DMS114 treated with DMSO at 0.1 percent for 48 hours (cell line): ENCODE data around the gene AP1G1.
A peak's percentile ranks its signal among the peaks of the same experiment; 100 is the strongest.
"Not testable (repeated sequence)": the region's sequence is repeated elsewhere in the genome, so short reads cannot be mapped to it uniquely, and the experiment has no call there.

ENCODE experiments used
- DNase-seq: peaks from one replicate; lab custom pipeline; 2025; ENCODE audit not compliant: unreplicated experiment; lab: John Stamatoyannopoulos, UW

AP1G1 gene

DNA sequence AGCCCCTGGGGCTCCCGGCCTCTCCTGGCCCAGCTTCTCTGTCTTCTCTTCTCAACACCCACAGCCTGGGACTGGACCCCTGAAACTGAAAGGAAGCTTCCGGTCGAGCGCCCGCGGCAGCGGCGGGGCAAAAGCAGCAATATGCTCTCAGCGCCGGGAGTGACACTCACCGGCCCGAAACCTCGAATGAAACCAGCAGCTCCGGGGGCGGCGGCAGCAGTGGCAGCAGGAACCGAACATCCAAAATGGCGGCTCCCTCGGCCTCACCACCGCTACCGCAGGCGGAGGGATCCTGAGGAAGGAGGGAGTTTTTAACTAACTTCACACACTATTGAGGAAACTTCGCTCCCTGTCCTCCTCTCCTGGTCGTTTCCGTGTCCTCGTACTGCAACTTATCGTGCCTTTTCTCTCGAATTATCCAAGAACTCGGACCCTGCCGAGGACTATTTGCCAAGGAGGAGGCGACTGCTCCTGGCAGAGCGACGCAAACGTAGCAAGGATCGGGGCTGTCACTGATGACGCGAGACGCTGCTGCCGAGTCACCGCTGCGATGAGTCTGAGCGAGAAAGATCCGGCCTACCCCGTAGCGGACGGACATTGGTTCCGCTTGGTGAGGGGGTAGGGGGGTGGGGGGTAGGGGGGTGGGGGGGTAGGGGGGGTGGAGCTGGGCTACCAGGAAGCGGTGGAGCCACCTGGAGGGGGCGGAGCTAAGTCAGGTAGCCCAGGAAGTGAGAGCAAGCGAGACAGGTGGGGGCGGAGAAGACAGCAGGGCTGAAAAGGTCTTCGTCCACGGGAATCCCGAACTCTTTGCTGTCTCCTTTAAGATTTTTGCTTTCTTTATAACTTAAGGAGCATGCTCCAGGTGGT, at the start of gene AP1G1:
Gene AP1G1, minus strand, starts transcription at position 242 of the 867 bp plus-strand sequence. CDS start 19,355 bp downstream, outside the sequence.
- peak; percentile 95 for DNase-seq

DNA sequence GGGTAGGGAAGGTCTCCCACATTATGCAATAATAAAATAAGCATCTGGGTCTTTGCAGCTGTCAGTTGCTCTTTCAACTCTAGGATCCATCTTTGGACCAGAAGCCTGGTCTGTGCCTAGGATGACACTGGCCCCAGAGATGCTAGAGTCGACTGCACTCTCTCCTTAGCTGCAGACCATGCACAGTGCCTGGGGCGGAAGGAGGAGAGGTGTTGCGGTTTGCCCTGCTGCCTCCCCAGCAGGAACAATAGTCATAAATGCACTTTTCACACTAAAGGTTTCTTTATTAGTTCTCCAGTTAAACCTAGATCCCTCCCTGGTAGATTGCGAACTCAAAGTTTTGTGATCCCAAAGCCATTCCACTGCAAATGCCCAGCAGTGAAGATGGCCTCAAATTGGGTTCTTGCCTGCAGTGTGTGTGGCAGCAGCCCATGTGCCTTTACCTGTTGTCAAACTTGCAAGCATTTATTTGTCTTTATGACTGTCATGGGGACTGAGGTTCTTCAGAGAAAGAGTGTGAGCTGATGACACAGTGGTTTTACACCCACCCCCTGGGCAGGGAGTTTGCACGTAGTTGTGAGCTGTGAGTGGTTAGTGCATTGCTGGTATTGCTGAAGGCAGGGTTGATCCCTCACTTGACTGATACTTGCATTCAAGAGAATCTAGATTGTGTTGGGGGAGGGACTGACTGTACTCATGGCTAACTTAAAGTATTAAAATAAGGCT, 47.5 kb upstream of the AP1G1 start:
- DNase-seq, result no peak

DNA sequence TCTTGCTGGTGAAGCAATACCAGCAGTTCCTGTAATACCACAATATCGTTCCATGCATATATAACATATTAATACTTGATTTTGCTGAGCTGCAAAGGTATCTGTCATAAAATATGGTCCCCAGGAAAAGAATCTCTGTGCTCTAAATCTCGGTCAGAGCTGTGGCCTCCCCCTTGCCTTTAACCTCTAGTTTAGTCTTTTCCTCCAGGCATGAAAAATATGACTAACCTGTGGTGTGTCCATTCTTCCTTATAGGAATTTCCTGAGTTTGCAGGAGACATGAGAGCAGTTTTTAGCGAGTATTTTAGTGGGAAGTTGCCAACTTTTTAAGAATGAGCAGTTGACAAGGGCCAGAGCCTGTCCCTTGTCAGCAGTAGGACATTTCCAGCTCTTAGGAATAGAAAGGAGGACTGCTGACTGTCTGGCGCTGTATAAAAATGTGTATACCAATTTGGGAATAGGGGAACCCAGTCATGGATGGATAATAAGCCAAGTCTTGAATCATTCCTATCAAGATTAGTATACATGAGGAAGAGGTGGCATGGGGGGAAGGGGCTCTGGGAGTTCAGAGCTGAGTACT, 45.8 kb upstream of the AP1G1 start:
- no peak for DNase-seq

DNA sequence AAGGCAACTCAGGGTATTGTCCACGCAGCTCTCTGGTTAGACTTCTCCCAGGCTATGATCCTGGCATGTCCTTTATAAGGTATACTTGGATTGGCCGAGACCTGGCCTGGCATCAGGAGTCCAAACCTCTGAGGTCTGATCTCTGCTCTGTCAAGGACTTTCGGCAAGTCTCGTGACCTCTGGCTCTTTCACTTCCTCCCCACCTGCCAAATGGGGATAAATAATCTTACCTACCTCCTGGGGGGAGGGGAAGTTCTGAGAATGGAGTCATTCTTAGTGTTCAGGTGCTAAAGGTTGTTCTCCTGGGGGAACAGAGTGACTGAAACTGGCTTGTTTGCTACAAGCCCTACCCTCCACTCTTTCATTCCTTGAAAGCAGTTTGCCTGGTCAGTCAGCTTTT, 44.8 kb upstream of the AP1G1 start:
- DNase-seq, result no peak

DNA sequence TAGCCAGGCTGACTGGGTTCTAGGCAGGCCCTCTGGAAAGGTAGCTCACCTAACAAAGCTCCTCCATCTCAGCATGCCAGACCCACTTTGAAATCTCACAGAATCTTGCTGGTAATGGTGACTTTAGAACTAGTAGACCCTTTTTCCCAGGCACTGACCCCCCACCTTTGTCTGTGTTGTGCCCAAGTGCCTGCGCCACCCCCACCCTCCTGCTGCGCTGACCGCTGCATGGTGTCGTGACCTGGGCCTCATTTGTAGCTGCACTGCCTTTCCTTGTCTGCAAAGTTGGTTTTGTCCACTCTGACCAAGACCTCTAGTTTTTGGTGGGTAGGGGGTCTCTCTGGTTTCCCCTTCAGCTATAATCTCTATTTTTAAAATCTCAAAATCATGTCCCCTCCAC, 43.9 kb upstream of the AP1G1 start:
- no peak for DNase-seq

DNA sequence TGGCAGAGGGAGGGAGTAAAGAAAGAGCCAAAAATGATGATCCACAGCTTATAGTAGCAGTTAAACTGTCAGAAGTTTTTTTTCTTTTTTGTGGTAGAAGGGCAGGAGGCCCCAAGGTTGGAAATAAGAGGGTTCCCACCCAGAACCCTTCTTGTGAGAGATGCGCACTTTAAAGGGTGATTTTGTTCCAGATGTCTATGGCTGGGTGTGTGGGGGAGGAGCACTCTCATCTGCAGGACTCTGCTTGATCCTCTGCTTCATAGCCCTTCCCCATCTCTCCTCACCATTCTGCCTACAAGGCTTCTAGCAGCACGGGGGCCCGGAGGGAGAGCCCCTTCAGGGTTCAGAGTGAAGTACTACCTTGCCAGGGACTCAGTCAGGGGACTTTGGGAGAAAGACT, 43.5 kb upstream of the AP1G1 start:
- DNase-seq, result no peak

DNA sequence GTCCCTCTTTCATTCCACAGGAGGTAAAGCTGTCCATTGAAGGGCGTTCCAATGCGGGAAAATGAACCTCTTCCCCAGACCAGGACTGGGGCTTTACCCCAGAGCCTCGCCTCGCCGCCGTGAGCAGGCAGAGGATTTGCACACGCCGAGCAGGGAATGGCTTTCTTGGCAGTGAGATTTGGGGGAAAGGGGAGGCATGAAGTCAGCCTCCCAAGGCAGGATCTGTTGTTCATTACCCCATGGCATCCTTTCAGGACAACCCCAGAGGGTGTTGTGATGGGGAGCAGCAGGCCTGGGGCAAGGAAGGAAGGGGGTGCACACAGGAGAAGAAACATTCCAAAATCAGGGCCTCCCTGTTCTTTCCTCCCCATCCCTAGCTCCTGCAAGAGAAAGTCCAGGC, 43.1 kb upstream of the AP1G1 start:
- no peak for DNase-seq

DNA sequence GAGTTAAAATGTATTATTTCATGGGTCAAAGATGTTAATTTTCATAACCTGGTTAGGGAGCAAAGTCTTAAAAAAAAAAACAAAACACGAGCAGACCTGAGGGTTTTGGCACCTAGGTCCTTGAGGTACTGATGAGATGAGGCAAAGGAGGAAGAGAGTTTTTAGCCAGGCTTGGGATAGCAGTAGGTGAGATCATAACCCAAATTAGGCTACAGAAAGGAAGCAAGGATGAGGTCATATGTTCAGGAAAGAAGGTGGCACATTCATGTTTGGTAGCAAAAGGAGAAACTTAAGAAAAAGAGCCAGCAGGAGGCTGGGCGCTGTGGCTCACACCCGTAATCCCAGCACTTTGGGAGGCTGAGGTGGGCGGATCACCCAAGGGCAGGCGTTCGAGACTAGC, 40.0 kb upstream of the AP1G1 start:
- DNase-seq, result no peak

DNA sequence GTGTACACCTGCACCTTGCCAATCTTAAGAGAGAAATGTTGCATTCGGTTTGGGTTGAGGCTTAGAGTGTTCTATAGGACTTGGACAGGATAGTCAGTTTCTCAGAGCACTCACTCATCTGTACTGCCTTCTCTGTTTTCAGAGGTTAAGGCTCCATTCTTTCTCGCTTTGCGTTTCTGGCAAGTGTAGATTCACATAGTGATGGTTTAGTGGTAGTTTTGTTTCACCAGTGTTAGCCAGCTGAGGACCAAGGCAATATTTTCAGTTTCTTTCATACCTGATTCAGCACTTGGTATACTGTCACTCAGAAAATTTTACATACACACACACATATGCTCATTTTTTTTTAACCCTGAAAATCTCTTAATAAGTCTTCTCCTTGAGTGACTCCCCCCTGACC, 38.5 kb upstream of the AP1G1 start:
- DNase-seq, result no peak

DNA sequence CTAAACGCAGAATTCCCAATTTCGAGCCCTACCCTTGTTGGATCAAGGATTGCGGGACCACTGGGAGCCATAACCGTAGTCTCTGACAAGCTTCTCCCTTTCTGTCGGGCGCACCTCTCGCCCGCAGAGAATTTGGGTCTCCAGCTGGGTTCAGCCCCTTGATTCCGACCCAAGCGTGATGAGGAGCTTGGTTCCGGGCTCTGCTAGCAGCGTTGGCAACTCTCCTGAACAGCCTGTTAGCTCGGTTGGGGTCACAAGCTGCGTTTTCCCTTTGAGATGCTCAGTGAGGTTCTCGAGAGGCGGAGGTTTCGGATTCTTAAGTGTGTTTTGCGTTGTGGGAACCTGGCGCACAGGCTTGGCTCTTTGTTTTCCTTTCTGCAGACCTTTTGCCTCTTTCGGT, 37.8 kb upstream of the AP1G1 start:
- DNase-seq, result no peak

DNA sequence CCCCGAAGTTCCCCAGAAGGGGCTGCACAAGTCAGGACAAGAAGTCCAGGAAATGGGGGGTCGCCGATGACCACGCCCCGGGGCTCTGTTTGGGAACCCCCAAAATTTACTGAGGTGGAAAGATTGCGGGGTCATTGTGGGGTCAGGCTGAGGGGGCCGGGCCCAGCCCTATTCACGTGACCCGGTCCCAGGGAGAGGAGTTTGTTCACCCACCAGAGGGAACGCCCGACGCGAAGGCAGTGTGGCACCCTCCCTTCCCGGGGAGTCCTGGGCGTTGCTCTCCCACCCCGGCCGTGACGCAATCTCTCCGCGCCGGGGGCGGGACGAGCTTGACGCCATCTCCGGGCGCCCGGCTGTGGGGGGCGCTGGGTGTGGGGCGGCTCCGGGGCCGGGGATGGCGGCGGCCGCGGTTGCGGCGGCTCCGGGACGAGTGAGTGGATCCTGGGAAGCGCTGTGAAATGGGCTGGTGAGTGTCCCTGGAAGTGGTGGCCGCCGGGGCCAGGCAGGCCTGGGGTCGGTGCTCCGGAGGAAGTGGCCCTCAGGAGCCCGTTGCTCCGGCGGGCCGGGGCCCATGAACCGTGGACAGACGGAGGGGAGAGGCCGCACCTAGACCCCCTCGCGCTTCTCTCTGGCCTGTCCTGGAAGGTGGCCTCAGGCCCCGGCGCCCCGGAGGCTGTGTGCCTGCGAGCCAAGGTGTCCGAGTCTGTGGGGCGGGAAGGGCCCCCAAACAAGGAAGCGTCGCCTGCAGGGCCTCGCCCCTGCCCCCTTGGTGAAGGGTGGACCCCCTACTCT, 37.2 kb upstream of the AP1G1 start, which contains the start of gene ATXN1L:
Gene ATXN1L, plus strand, starts transcription at position 338 of the 792 bp plus-strand sequence. CDS start 3,765 bp downstream, outside the sequence.
- peak; percentile 84 for DNase-seq

DNA sequence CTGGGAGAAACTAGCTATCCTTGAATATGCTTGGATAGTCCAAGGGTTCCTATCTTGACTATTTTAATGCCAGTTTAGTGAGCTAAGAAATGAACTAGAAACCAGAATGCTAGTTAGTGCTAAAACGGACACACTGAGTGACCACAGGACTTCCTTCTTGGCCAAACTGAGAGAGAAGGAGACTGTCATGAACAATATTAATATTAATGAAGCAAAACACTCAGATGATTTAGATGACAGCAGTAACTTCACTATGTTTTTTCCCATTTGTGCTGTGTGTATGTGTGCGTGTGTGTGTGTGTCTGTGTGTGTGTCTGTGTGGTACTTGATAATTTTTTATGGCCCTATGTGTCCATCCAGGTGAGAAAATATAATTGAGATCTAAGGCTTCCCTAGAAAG, 34.9 kb upstream of the AP1G1 start:
- DNase-seq, result no peak

DNA sequence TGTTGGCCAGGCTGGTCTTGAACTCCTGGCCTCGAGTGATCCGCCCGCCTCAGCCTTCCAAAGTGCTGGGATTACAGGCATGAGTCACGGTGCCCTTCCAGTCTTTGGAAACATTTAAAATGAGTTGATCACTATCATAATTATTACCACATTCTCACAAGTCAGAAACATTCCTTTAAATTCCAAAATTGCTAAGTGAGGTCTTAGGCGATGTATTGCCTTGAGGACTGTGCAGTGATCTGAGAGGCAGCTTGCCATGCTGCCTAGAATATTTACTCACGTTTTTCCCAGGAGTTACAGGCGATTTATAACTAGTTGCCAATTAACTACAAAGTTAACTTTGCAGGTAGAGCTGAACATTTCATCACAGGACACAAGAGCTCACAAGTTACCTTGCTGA, 31.4 kb upstream of the AP1G1 start:
- DNase-seq, result no peak

DNA sequence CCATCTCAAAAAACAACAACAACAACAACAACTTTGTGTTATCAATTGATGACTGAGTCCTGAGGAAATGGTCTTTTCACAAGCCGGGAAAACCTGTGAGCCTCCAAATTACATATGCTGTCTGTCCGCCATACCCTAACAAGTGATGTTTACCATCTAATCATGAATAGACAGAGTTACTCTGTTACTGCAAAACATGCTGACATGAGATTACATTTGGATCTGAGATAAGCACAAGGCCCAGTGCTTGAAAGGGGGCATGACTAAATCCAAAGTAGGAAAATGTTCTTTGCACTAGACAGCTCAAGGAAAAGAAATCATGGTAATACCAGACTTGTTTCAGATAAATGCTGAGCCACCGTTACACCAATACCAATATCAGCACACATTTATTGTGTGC, 28.5 kb upstream of the AP1G1 start:
- DNase-seq, result no peak

DNA sequence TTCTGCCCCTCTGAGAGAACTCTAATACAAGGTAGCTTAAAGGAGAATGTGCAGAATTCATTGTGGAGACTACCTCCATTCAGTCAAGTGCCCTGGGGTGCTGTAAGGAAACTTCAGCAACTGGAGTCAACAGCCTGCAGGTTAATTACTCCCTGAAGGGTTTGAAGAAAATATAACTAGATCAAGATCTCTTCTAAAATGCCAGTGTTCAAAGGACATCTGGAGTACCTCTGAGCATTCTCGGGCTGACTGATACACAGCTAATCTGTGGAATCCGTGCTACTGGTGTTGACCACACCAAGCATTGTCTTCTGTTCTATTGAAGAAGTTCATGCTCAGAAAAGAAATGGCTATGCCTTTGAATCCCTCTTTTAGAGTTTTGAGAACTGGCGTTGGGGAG, 25.7 kb upstream of the AP1G1 start:
- DNase-seq, result no peak

DNA sequence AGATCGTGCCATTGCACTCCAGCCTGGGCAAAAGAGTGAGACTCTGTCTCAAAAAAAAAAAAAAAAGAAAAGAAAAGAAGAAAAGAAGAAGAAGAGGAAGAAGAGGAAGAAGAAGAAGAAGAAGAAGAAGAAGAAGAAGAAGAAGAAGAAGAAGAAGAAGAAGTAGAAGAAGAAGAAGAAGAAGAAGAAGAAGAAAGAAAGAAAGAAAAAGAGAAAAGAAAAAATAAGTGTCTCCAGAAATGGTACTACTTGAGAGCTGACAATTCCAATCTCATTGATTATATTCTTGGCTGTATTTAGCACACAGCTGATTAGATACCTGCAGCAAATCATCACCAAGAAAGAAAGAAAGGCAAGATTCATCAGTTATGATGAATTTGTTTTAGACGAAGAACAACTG, 23.5 kb upstream of the AP1G1 start:
- not testable (repeated sequence) for DNase-seq

DNA sequence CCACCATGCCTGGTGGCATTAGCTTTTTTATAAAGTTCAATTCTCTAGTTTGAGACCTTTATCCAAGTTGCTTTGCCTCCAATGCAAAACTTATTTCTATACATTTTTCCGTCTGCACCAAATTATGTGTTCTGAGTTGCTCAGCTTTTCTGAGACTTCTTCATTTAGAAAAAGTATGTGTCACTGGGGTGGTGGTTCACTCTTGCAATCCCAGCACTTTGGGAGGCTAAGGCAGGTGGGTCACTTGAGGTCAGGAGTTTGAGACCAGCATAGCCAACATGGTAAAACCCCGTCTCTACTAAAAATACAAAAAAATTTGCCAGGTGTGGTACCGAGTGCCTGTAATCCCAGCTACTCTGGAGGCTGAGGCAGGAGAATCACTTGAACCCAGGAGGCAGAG, 23.1 kb upstream of the AP1G1 start:
- not testable (repeated sequence) for DNase-seq

DNA sequence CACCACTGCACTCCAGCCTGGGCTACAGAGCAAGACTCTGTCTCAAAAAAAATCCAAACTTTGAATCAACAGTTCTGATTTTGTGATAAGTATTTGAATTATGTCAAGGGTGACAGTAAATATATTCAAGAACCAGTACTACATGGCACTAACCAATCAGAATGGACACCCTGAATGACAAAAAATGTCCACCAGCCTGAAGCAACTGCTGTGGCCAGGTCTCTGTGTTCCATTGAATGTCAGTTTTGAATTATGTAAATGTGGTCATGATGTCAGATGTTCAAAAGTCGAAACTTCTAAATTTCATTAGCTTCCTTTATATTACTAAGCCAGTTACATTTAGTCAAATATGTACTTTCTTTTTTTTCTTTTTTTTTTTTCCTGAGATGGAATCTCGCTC, 21.7 kb upstream of the AP1G1 start:
- no peak for DNase-seq

DNA sequence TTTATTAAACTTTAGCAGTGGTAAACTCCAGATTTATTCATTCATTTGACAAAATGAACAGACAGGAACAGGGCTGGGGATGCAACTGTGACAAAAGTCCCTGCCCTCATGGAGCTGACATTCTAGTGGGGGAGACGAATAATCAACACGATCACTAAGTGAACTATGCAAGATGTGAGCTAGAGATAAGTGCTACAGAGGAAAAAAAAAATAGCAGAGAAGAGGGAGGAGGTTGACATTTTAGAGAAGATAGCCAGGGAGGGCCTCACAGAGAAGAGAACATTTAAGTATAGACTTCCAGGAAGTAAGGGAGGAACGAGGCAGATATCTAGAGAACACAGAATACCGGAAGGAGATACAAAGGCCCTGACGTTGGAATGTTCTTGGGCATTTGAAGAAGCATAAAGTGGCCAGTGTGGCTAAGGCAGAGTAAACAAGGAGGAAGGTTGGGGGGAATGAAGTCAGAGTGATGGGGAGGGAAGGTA, 17.9 kb upstream of the AP1G1 start:
- DNase-seq, result no peak

DNA sequence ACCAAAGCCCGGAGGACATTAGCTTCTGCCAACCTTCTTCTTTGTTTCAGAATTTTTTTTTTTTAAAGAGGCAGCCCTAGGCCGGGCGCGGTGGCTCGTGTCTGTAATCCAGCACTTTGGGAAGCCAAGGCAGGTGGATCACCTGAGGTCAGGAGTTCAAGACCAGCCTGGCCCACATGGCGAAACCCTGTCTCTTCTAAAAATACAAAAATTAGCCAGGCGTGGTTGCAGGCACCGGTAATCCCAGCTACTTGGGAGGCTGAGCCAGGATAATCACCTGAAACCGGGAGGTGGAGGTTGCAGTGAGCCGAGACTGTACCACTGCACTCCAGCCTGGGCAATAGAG, 8.5 kb upstream of the AP1G1 start:
- not testable (repeated sequence) for DNase-seq

DNA sequence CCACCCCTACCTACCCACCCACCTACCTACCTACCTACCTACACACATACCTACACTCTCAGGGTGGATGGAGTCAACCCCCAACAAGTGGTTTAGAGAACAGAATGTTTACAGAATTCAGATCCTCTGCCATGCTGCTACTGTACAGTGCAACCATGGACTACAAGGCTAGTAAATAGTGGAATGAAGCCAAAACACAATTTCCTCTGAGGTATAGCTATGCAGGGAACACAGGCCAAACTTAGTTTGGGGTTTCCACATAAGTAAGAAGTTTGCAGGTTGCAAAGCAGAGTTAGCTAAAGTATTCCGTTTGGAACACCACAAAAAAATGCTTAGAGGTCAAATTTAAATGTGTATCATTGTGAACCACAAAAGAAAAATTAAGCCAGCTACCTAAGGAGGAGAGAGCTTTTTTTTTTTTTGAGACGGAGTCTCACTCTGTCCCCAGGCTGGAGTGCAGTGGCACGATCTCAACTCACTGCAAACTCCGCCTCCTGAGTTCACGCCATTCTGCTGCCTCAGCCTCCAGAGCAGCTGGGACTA, 2.7 kb upstream of the AP1G1 start:
- DNase-seq, result no peak
